Upper lobe of left lung (tissue), 6 donors: ENCODE results near the gene DDC. TPM values are rescaled to one million over a fixed set of nuclear protein-coding genes. Genes with fewer than 3 reads are reported as not detected.

Source experiments
- ATAC-seq, 2 donors: fragments of 200-7000 bp; cut with Tn5 transposase; one replicate each; pipeline ENCODE4 v1.9.1; 2022; ENCODE audit warnings: mild to moderate bottlenecking in 2 of 2, moderate library complexity in 2 of 2; ENCODE audit not compliant: low FRiP score in 2 of 2
- DNase-seq, 2 donors: peaks; one replicate each; pipeline ENCODE4 v3.0.0-alpha.2; 2019 to 2020
- H3K27ac ChIP-seq, 4 donors: fragments of 200-600 bp; sonication (generic); one replicate each; pipeline ENCODE4 v1.5.1; 2016 to 2019
- H3K27me3 ChIP-seq, 4 donors: fragments of 200-600 bp; sonication (generic); one replicate each; pipeline ENCODE4 v1.5.1; 2017 to 2019
- H3K36me3 ChIP-seq, 4 donors: fragments of 200-600 bp; sonication (generic); one replicate each; pipeline ENCODE4 v1.5.1; 2016 to 2019
- H3K4me1 ChIP-seq, 4 donors: fragments of 200-600 bp; sonication (generic); one replicate each; pipeline ENCODE4 v1.5.1; 2018 to 2019
- H3K4me3 ChIP-seq, 4 donors: fragments of 200-600 bp; sonication (generic); one replicate each; pipeline ENCODE4 v1.5.1; 2017 to 2019; ENCODE audit warnings: mild to moderate bottlenecking in 2 of 4, moderate library complexity in 1 of 4
- H3K9me3 ChIP-seq, 4 donors: fragments of 200-600 bp; sonication (generic); one replicate each; pipeline ENCODE4 v1.5.1; 2018 to 2019
- EP300 ChIP-seq, 4 donors: sonication (generic); formaldehyde crosslinking; IDR thresholded peaks; one replicate each; pipeline ENCODE4 v1.5.1; 2017; ENCODE audit warnings: antibody characterized with exemption in 4 of 4, control low read depth in 2 of 4
- POLR2A ChIP-seq, 4 donors: fragments of 450-650 bp; IDR thresholded peaks; one replicate each; pipeline ENCODE4 v1.5.1; 2016 to 2017; ENCODE audit warnings: antibody characterized with exemption in 4 of 4, mild to moderate bottlenecking in 2 of 4
- POLR2AphosphoS5 ChIP-seq, 2 donors: sonication (generic); formaldehyde crosslinking; IDR thresholded peaks; one replicate each; pipeline ENCODE4 v1.5.1; 2017; ENCODE audit warnings: antibody characterized with exemption in 2 of 2
- WGBS, 2 donors: methylation state at CpG; one replicate each; pipeline ENCODE4 v1.1.5; 2017 to 2018; 5-methylcytosine and 5-hydroxymethylcytosine counted together
- total RNA-seq, 6 donors: library from RNA; depleted of rRNA in 4 of 6; stranded (reverse); fragments of >200 nt in 4 of 6; gene quantifications; one replicate each; pipeline versions ENCODE4 v1.1.0 to v1.2.1, GENCODE V29; 2016 to 2021
- TF ChIP-seq, protein P1 (sequence below), 6 experiments: fragments of 450-650 bp in 4 of 6; fragments of 200-600 bp in 2 of 6; sonication (generic) in 2 of 6; IDR thresholded peaks; one replicate each; pipeline ENCODE4 v1.5.1; 2016 to 2019; ENCODE audit warnings: antibody characterized with exemption in 6 of 6
- donor health status: DM: no; HTN: no; CAD: no; lungs with moderate emphysema.
- donor health status: DM: no; HTN: yes; CAD: no; lungs with severe emphysema.

The DDC gene
- total RNA-seq, 6 donors from 2014 or later, result 1.2 to 2.0 (median 1.4) TPM; not detected in 1

DNA sequence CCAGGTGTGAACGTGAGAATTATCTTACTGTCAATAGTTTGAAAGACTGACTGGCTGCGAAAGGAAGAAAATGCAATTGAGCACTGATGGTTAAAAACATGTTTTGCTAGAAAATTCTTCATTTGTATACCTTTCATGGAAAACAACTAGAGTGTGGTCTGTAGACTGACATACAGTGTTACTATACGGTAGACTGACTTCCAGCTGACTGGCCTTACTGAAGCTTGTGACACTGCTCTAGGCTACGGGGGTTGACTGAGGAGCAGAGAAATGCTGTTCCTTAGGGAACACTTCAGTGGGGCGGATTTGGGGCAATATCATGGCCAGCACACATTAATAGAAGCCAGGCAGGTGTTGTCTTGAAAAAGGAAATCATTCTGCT, 25.9 kb upstream of the DDC start:
- H3K27me3 ChIP-seq, result no peaks in the 10 kb centered on the region
- DNase-seq (no peak), ATAC-seq (no peak)
- no peak overlapping the region for H3K4me3 ChIP-seq
- no peaks in the 10 kb centered on the region for H3K9me3 ChIP-seq
- H3K27ac ChIP-seq, result no peak overlapping the region
- TF ChIP-seq EP300 (IDR thresholded peaks at IDR 0.05) (no peak), POLR2AphosphoS5 (IDR thresholded peaks at IDR 0.05) (no peak), POLR2A (IDR thresholded peaks at IDR 0.05) (no peak)
- TF ChIP-seq, protein P1, sequence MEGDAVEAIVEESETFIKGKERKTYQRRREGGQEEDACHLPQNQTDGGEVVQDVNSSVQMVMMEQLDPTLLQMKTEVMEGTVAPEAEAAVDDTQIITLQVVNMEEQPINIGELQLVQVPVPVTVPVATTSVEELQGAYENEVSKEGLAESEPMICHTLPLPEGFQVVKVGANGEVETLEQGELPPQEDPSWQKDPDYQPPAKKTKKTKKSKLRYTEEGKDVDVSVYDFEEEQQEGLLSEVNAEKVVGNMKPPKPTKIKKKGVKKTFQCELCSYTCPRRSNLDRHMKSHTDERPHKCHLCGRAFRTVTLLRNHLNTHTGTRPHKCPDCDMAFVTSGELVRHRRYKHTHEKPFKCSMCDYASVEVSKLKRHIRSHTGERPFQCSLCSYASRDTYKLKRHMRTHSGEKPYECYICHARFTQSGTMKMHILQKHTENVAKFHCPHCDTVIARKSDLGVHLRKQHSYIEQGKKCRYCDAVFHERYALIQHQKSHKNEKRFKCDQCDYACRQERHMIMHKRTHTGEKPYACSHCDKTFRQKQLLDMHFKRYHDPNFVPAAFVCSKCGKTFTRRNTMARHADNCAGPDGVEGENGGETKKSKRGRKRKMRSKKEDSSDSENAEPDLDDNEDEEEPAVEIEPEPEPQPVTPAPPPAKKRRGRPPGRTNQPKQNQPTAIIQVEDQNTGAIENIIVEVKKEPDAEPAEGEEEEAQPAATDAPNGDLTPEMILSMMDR (IDR thresholded peaks at IDR 0.05), result no peak
- 93 to 98% methylated on average over 5 of the region's 5 CpGs for WGBS, 2 donors
- no peaks in the 10 kb centered on the region for H3K4me1 ChIP-seq
- H3K36me3 ChIP-seq, result peaks cover 0 to 39% (median 18%) of the 10 kb centered on the region in 4 donors

DNA sequence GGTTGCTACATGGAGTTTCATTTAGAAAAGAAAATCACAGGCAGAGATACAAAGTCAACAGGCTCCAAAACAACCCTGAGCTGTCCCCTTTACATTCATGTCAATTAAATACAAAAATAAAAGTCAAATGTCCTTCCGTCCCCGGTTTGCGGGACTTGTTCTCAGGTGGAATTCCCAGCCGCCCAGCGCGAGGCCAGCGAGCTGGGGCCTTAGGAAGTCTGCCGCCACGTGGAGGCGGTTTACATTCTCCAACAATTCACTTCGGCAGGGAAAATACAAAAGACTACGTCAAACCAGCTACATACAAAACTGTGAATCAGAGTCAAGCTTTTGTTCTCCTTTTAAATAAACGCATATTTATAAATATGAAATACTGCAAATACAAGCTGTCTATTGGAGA, 25.3 kb upstream of the DDC start:
- Histone ChIP-seq H3K4me3 (no peak overlapping the region), H3K27me3 (no peaks in the 10 kb centered on the region), H3K36me3 (peaks cover 0 to 39% (median 18%) of the 10 kb centered on the region in 4 donors), H3K27ac (no peak overlapping the region), H3K4me1 (no peaks in the 10 kb centered on the region), H3K9me3 (no peaks in the 10 kb centered on the region)
- DNase-seq (peak in 1 of 2 donors; percentile 52), ATAC-seq (no peak)
- WGBS, 2 donors, result 95% methylated on average over 13 of the region's 13 CpGs
- TF ChIP-seq EP300 (IDR thresholded peaks at IDR 0.05), result no peak
- no peak for TF ChIP-seq POLR2A (IDR thresholded peaks at IDR 0.05)
- TF ChIP-seq, protein P1 (IDR thresholded peaks at IDR 0.05), result no peak
- TF ChIP-seq POLR2AphosphoS5 (IDR thresholded peaks at IDR 0.05), result no peak

DNA sequence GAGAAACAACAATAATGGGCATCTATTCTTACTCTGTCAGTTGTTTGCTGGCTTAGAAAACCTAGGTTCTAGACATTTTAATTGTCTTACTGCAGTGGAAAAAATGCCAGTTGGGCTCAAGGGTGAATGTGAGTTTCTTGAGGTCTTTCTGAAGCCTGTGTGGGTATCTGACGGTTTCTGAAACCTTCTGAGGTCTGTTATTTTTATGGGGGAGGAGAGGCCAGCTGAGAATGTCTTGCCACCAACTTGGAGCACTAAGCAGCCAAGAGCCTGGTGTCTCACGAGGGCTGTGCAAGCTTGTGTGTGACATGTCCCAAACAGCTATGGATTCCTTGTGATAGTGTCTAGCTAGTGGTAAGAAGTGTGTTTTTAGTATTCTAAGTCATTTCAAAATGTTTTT, 24.2 kb upstream of the DDC start:
- H3K4me1 ChIP-seq, result no peaks in the 10 kb centered on the region
- no peaks in the 10 kb centered on the region for H3K27me3 ChIP-seq
- no peaks in the 10 kb centered on the region for H3K9me3 ChIP-seq
- ATAC-seq (no peak), DNase-seq (no peak)
- no peak for TF ChIP-seq EP300 (IDR thresholded peaks at IDR 0.05)
- no peak for TF ChIP-seq POLR2A (IDR thresholded peaks at IDR 0.05)
- TF ChIP-seq POLR2AphosphoS5 (IDR thresholded peaks at IDR 0.05), result no peak
- TF ChIP-seq, protein P1 (IDR thresholded peaks at IDR 0.05), result no peak
- peaks cover 0 to 28% (median 15%) of the 10 kb centered on the region in 4 donors for H3K36me3 ChIP-seq
- WGBS, 2 donors, result 71 to 79% methylated on average over 2 of the region's 2 CpGs
- no peak overlapping the region for H3K4me3 ChIP-seq
- no peak overlapping the region for H3K27ac ChIP-seq

DNA sequence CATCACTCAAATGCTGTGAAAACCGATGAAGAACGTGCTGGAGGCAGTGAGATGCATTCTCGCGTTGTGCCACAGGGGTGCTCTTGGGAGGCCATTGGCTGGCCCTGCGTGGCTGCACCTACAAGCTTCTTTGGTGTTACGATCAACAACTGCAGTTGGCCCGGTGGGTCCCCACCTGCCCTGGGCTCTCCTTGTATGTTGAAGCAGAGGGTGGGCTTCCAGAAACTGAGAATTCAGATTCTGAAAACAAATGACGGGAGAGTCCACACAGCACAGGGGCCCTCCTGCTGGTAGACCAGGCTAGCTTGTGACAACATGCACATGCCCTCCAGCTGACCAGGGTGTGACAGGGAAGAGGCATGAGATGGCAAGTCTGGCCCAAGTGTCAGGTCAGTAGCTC, 23.7 kb upstream of the DDC start:
- DNase-seq (no peak), ATAC-seq (no peak)
- no peak overlapping the region for H3K4me3 ChIP-seq
- H3K9me3 ChIP-seq, result peaks cover 0 to 4% (median 0%) of the 10 kb centered on the region in 4 donors
- peaks cover 0 to 24% (median 15%) of the 10 kb centered on the region in 4 donors for H3K36me3 ChIP-seq
- no peaks in the 10 kb centered on the region for H3K27me3 ChIP-seq
- H3K4me1 ChIP-seq, result no peaks in the 10 kb centered on the region
- no peak for TF ChIP-seq POLR2AphosphoS5 (IDR thresholded peaks at IDR 0.05)
- TF ChIP-seq POLR2A (IDR thresholded peaks at IDR 0.05), result no peak
- TF ChIP-seq, protein P1 (IDR thresholded peaks at IDR 0.05), result peak in 1 of 6 experiments; percentile 9
- no peak for TF ChIP-seq EP300 (IDR thresholded peaks at IDR 0.05)
- WGBS, 2 donors, result 81 to 89% methylated on average over 8 of the region's 8 CpGs
- no peak overlapping the region for H3K27ac ChIP-seq

DNA sequence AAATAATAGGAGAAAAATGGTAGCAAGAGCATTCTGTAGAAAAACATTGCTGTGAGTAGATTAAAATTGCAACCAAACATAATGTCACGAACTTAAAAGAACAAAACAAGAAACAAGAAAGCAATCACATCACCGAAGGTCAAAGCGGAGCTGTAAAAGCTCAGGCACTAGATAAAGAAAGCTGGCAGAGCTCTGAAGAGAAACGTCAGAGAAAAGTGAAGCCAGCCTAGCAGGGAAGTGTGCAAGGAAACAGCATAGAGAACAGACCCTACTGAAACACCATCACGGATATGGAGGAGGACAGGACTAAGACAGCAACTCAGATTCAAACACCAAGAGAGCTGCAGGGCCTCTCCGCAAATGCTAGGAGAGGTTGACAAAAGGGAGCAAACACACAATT, 22.5 kb upstream of the DDC start:
- H3K36me3 ChIP-seq, result peaks cover 0 to 14% (median 8%) of the 10 kb centered on the region in 4 donors
- DNase-seq (no peak), ATAC-seq (no peak)
- H3K4me1 ChIP-seq, result no peaks in the 10 kb centered on the region
- 81 to 89% methylated on average over 6 of the region's 6 CpGs for WGBS, 2 donors
- no peak overlapping the region for H3K27ac ChIP-seq
- no peak overlapping the region for H3K4me3 ChIP-seq
- peaks cover 0 to 13% (median 2%) of the 10 kb centered on the region in 4 donors for H3K9me3 ChIP-seq
- TF ChIP-seq EP300 (IDR thresholded peaks at IDR 0.05) (no peak), POLR2AphosphoS5 (IDR thresholded peaks at IDR 0.05) (no peak), POLR2A (IDR thresholded peaks at IDR 0.05) (no peak)
- TF ChIP-seq, protein P1 (IDR thresholded peaks at IDR 0.05), result no peak
- no peaks in the 10 kb centered on the region for H3K27me3 ChIP-seq
